Measurements from ENCODE around the gene PRKD2. TPM values are rescaled to one million over a fixed set of nuclear protein-coding genes. Genes with fewer than 3 reads are reported as not detected.

PRKD2 gene
- polyA plus RNA-seq, 3 donors = 41.3 to 49.1 (median 42.7) TPM

- no peak for DNase-seq
Measured at GRCh38 chr19:46726551-46726950, 9.6 kb upstream of the PRKD2 start.

GRCh38 chr19:46725859-46726393, 9.0 kb upstream of the PRKD2 start:
- no peak for DNase-seq

GRCh38 chr19:46725036-46725820, 8.3 kb upstream of the PRKD2 start:
- no peak for DNase-seq

- no peak for DNase-seq
Measured at GRCh38 chr19:46724468-46724867, 7.6 kb upstream of the PRKD2 start.

DNA sequence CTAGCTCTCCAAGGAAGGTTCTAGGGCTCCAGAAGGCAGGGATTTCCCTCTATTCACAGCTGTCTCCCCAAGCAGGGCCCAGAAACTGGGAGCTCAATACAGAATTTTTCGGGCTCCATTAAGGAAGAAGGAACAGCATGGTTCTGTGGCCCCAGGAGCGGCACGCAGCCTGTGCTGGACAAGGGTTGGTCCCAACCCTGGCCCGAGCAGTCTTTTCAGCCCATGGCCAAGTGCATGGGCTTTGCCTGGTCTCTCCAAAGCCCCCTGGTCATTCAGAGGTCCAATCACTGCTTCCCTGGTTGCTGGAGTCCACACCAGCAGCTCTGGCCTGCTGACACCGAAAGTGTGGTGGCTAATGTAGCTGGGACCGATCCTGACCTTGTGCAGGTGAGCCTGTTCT, 6.6 kb upstream of the PRKD2 start:
- no peak for DNase-seq

DNA sequence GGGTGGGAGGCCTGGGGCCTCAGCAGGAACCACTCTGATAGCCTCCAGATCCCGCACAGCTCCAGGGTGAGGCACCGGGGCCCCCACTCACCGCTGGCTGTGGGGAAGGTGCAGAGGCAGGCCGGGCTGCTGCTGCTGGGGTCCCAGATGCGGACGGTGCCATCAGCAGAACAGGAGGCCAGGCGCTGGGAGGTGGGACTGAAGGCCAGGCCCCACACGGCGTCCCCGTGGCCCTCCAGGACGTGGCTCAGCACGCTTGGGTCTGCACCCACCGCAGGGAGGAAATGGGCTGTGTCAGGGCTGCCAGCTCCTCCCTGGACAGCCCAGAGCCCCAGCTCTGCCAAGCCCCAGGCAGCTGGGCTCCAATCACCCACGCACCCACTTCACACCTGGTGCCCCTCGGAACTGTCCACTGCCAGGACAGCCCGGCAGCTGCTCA, 6.1 kb upstream of the PRKD2 start:
- DNase-seq = no peak

GRCh38 chr19:46722421-46723022, 5.6 kb upstream of the PRKD2 start:
- DNase-seq = no peak

GRCh38 chr19:46722004-46722380, 5.1 kb upstream of the PRKD2 start:
- no peak for DNase-seq

GRCh38 chr19:46721269-46722003, 4.5 kb upstream of the PRKD2 start:
- no peak for DNase-seq

GRCh38 chr19:46720503-46721239, 3.8 kb upstream of the PRKD2 start:
- no peak for DNase-seq

GRCh38 chr19:46719629-46720502, 3.0 kb upstream of the PRKD2 start:
- DNase-seq = no peak

- DNase-seq = no peak
Measured at GRCh38 chr19:46718934-46719622, 2.2 kb upstream of the PRKD2 start.

DNA sequence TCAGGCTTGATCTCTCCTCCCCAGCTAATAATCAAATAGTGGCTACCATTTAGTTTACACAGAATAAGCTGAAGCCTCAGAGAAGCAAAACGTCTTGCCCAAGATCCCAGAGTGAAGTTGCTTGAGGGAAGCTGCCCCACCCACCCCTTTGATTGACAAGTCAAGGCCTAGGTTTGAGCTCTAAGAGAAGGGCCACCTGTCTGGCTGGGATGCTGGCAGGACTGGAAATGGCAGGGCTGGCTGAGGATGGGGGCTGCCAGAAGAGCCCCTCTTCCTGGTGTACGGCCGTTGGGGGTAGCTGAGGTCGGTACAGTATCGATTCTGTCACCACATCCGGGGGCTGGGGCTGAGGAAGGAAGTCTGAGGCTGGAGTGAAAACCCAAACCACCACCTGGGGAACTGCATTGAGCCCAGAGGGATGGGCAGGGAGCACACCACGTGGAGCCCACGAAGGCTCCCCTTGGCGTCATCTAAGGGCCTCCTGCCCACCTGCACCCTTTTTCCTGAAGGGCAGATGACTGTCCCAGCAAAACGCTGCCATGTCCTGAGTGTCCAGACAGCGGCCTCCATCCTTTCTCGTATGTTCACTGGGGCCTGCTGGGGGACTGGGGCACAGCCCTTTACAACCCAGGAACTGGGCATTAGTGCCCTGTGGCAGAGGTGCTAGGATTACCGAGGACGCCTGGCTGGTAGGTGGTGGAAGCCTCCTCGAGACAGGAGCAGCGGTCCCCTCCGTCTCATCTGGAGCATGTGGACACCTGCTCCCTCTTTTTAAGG, 1.4 kb upstream of the PRKD2 start:
- DNase-seq = no peak

- DNase-seq = no peak
Measured at GRCh38 chr19:46717716-46718143, 816 bp upstream of the PRKD2 start.

- DNase-seq = no peak
Measured at GRCh38 chr19:46716672-46717033, 261 bp downstream of the PRKD2 start.

- no peak for DNase-seq
Measured at GRCh38 chr19:46715975-46716671, 791 bp downstream of the PRKD2 start.

GRCh38 chr19:46715620-46715974, 1.3 kb downstream of the PRKD2 start:
- DNase-seq = no peak

- DNase-seq = no peak
Measured at GRCh38 chr19:46714444-46715106, 2.3 kb downstream of the PRKD2 start.
